Heart left ventricle (tissue), 13 donors: Measurements from ENCODE around the gene BMP8A.

Source experiments
- CTCF ChIP-seq, 12 donors: fragments of 200-600 bp; sonication (generic) in 4 of 12; IDR thresholded peaks; one replicate each; pipeline versions ENCODE4 v1.5.0 to v1.8.0; 2018 to 2022; ENCODE audit warnings: antibody characterized with exemption in 12 of 12, mild to moderate bottlenecking in 5 of 12
- POLR2A ChIP-seq, 2 donors: fragments of 450-650 bp; IDR thresholded peaks; one replicate each; pipeline ENCODE4 v1.6.1; 2017; ENCODE audit warnings: antibody characterized with exemption in 2 of 2, mild to moderate bottlenecking in 2 of 2, moderate library complexity in 2 of 2
- donor health status: ischemic (EF 13 %, LVEDD 7.1; RV severe dilation, severe dysfunction).
- donor health status: DM: no; HTN: yes; CAD: no.
- donor health status: DM: no; HTN: no; CAD: no.
- donor health status: ischemic (EF 25% LVEDD 6.9; RV normal size, moderate dysfunction).
- donor health status: ischemic (EF 25% LVEDD 5.7; RV mildly dilated, moderate dysfunction).
- donor health status: ischemic (EF 35%, LVEDD 5.7; RV mildly dilated, moderate dysfunction).
- donor health status: nonischemic (EF 11% LVEDD 7.7; RV severe dilation, severe dysfunction).
- donor health status: DM: yes; HTN: yes; CAD: no.
- donor health status: PGD.
- donor health status: ischemic (EF 29% LVEDD 5.4; RV normal size, mild dysfunction).
- donor health status: nonischemic (EF 23%, LVEDD 6.1; RV moderate dilation, normal function).

- TF ChIP-seq CTCF (IDR thresholded peaks at IDR 0.05) (no peak), POLR2A (IDR thresholded peaks at IDR 0.05) (no peak)
Observed at GRCh38 chr1:39470040-39470439, 21.4 kb upstream of the BMP8A start.
